ENCODE measurements around the gene TSPAN11. TPM values are rescaled to one million over a fixed set of nuclear protein-coding genes. Genes with fewer than 3 reads are reported as not detected.

The TSPAN11 gene
- total and polyA plus RNA-seq, 2 donors (not counting 3 experiments of a cell fraction or from before 2014, with no cell fraction given): 2.1 to 3.9 TPM

DNA sequence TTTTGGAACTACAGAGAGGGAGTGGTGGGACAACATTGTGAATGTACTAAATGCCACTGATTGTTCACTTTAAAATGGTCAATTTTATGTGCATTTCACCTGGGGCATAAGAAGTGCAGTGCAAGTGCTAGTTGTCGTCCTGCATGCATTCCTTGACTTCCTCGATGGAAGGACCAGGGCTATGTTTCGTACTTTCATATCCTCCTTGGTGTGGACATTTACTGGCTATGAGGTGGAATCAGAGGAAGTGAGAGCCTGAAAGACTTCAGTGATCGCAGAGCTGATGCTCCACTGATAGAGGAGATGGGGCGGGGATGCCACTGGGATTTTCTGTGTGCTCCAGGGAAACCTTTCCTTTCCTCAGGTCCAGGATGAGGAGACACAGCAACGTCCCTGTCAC, 93.0 kb downstream of the TSPAN11 start:
- no peaks in the 10 kb centered on the region for H3K9me3 ChIP-seq (replicated peaks; ENCODE audit: control insufficient read depth, insufficient read depth, low read length)
- DNase-seq (ENCODE audit: low read depth, low spot score): no peak
- no peak for FAIRE-seq
- H3K9me1 ChIP-seq (replicated peaks; ENCODE audit: control insufficient read depth, extremely low read depth, insufficient read depth, low read length): no peaks in the 10 kb centered on the region
- intact Hi-C loops (cut with micrococcal nuclease) (no loop called here), dilution Hi-C loops (cut with MboI; ENCODE audit: extremely low pct_ligation_motif_present, low sequenced_read_pairs) (no loop called here)
- H4K20me1 ChIP-seq (replicated peaks; ENCODE audit: control insufficient read depth, extremely low read depth, insufficient read depth, low read length): no peaks in the 10 kb centered on the region
- BruUV-seq (replicated peaks): no TSS peak
- no peak overlapping the region for H2AFZ ChIP-seq (ENCODE audit: low read depth, low read length)
- no peak overlapping the region for H3K9ac ChIP-seq (replicated peaks; ENCODE audit: extremely low read depth, insufficient read depth, low read length)
- H3K4me2 ChIP-seq (ENCODE audit: insufficient read depth, low read length): no peak overlapping the region
- POLR2A ChIA-PET: no interaction called here
- no peaks in the 10 kb centered on the region for H3K79me2 ChIP-seq (ENCODE audit: control insufficient read depth, insufficient read depth, low read length)
- peaks cover 35% of the 10 kb centered on the region for H3K4me1 ChIP-seq (ENCODE audit: control insufficient read depth, extremely low read depth, insufficient read depth, low read length)
- H3K27me3 ChIP-seq (ENCODE audit: control insufficient read depth in 2 of 2, insufficient read depth in 2 of 2, low read length in 2 of 2): peaks cover 0 to under 1% of the 10 kb centered on the region in 2 experiments
- H3K4me3 ChIP-seq (replicated peaks in 1 of 3; ENCODE audit: insufficient read depth in 1 of 3, low read depth in 1 of 3, low read length in 3 of 3): no peak overlapping the region
- TF ChIP-seq POLR2AphosphoS5 (IDR thresholded peaks at IDR 0.05; ENCODE audit: insufficient read depth, low read depth, low read length): no peak
- TF ChIP-seq, protein P1, sequence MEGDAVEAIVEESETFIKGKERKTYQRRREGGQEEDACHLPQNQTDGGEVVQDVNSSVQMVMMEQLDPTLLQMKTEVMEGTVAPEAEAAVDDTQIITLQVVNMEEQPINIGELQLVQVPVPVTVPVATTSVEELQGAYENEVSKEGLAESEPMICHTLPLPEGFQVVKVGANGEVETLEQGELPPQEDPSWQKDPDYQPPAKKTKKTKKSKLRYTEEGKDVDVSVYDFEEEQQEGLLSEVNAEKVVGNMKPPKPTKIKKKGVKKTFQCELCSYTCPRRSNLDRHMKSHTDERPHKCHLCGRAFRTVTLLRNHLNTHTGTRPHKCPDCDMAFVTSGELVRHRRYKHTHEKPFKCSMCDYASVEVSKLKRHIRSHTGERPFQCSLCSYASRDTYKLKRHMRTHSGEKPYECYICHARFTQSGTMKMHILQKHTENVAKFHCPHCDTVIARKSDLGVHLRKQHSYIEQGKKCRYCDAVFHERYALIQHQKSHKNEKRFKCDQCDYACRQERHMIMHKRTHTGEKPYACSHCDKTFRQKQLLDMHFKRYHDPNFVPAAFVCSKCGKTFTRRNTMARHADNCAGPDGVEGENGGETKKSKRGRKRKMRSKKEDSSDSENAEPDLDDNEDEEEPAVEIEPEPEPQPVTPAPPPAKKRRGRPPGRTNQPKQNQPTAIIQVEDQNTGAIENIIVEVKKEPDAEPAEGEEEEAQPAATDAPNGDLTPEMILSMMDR (IDR thresholded peaks at IDR 0.05; ENCODE audit: extremely low read depth in 1 of 2, insufficient read depth in 1 of 2, low read depth in 1 of 2, low read length in 2 of 2): no peak
- no peak for TF ChIP-seq POLR2A (IDR thresholded peaks at IDR 0.05; ENCODE audit: low read depth, low read length)
- CTCF ChIA-PET: no interaction called here
- H3K36me3 ChIP-seq (ENCODE audit: control insufficient read depth in 2 of 2, extremely low read depth in 1 of 2, insufficient read depth in 2 of 2, low read length in 2 of 2): no peaks in the 10 kb centered on the region
- no peak overlapping the region for H3K27ac ChIP-seq (ENCODE audit: insufficient read depth, low read depth, low read length)

DNA sequence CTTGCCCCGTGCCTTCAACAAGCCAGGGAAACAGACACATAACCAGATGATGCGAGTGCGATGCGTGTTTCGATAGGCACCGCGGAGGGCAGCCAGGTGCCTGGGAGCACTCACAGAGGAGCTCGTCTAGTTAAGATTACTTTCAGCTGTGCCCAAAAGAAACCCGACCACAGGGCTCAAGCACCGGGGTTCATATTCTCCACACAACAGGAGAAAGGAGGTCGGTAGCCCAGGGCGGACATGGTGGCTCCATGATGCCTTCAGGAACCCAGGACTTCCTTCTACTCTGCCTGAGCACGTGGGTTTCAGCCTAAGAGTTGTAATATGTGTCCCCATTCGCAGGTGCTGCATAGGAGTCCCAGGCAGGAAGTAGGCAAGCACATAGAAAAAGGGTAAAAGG, 93.4 kb downstream of the TSPAN11 start:
- Histone ChIP-seq H3K9me3 (replicated peaks; ENCODE audit: control insufficient read depth, insufficient read depth, low read length) (no peaks in the 10 kb centered on the region), H3K27me3 (ENCODE audit: control insufficient read depth in 2 of 2, insufficient read depth in 2 of 2, low read length in 2 of 2) (no peaks in the 10 kb centered on the region), H2AFZ (ENCODE audit: low read depth, low read length) (no peak overlapping the region), H3K27ac (ENCODE audit: insufficient read depth, low read depth, low read length) (no peak overlapping the region), H3K79me2 (ENCODE audit: control insufficient read depth, insufficient read depth, low read length) (no peaks in the 10 kb centered on the region), H4K20me1 (replicated peaks; ENCODE audit: control insufficient read depth, extremely low read depth, insufficient read depth, low read length) (no peaks in the 10 kb centered on the region), H3K9ac (replicated peaks; ENCODE audit: extremely low read depth, insufficient read depth, low read length) (no peak overlapping the region), H3K9me1 (replicated peaks; ENCODE audit: control insufficient read depth, extremely low read depth, insufficient read depth, low read length) (no peaks in the 10 kb centered on the region), H3K36me3 (ENCODE audit: control insufficient read depth in 2 of 2, extremely low read depth in 1 of 2, insufficient read depth in 2 of 2, low read length in 2 of 2) (no peaks in the 10 kb centered on the region), H3K4me1 (ENCODE audit: control insufficient read depth, extremely low read depth, insufficient read depth, low read length) (peaks cover 35% of the 10 kb centered on the region), H3K4me3 (replicated peaks in 1 of 3; ENCODE audit: insufficient read depth in 1 of 3, low read depth in 1 of 3, low read length in 3 of 3) (no peak overlapping the region), H3K4me2 (ENCODE audit: insufficient read depth, low read length) (no peak overlapping the region)
- dilution Hi-C loops (cut with MboI; ENCODE audit: extremely low pct_ligation_motif_present, low sequenced_read_pairs): no loop called here
- DNase-seq (ENCODE audit: low read depth, low spot score): no peak
- FAIRE-seq: no peak
- intact Hi-C loops (cut with micrococcal nuclease): no loop called here
- no TSS peak for BruUV-seq (replicated peaks)
- ChIA-PET POLR2A (no interaction called here), CTCF (no interaction called here)
- TF ChIP-seq FOS (IDR thresholded peaks at IDR 0.05; ENCODE audit: borderline replicate concordance, insufficient read depth, low read length): no peak
- TF ChIP-seq EZH2 (IDR thresholded peaks at IDR 0.05; ENCODE audit: borderline replicate concordance, low read depth, low read length, severe bottlenecking): no peak
